Activated naive CD4-positive, alpha-beta T cell treated with anti-CD3 and anti-CD28 coated beads for 36 hours (primary cell): ENCODE results near the gene SH3GL3. TPM values are rescaled to one million over a fixed set of nuclear protein-coding genes. Genes with fewer than 3 reads are reported as not detected.

Source experiments
- CTCF ChIA-PET: fragments of 350-600 bp; sonication (Branson Sonifier 250); formaldehyde crosslinking; loops from one replicate; lab custom pipeline; 2021; ENCODE audit warnings: antibody characterized with exemption; lab: Charles Lee
- DNase-seq: peaks from one replicate; pipeline ENCODE4 v3.0.0-alpha.2; 2020
- H3K27ac Mint-ChIP-seq: one replicate; pipeline ENCODE4 v1.8.0; 2021; ENCODE audit warnings: mild to moderate bottlenecking, mixed read lengths
- H3K27me3 Mint-ChIP-seq: one replicate; pipeline ENCODE4 v1.8.0; 2021; ENCODE audit warnings: low read depth, mixed read lengths
- H3K36me3 Mint-ChIP-seq: one replicate; pipeline ENCODE4 v1.8.0; 2021; ENCODE audit warnings: low read depth, mixed read lengths
- H3K4me1 Mint-ChIP-seq: one replicate; pipeline ENCODE4 v1.8.0; 2021; ENCODE audit warnings: low read depth, mixed read lengths
- H3K4me3 Mint-ChIP-seq: one replicate; pipeline ENCODE4 v1.8.0; 2021; ENCODE audit warnings: mild to moderate bottlenecking, moderate library complexity, mixed read lengths
- H3K9me3 Mint-ChIP-seq: one replicate; pipeline ENCODE4 v1.8.0; 2021; ENCODE audit warnings: mixed read lengths
- intact Hi-C: fragments of 100-400 bp; cut with micrococcal nuclease; formaldehyde crosslinking; loops from one replicate; pipeline ENCODE4 v1.15.1; 2023
- total RNA-seq, 2 experiments: library from RNA; stranded (reverse); gene quantifications; one replicate each; pipeline ENCODE4 v1.2.3, GENCODE V29; 2021

The SH3GL3 gene
- total RNA-seq, 2 experiments from 2014 or later = not detected

GRCh38 chr15:83558146-83558545 is 111.0 kb downstream of the SH3GL3 start:
- Mint-ChIP-seq H3K4me3 (no peak overlapping the region), H3K9me3 (no peaks in the 10 kb centered on the region), H3K27ac (no peak overlapping the region), H3K27me3 (peaks cover 10% of the 10 kb centered on the region), H3K4me1 (no peaks in the 10 kb centered on the region), H3K36me3 (no peaks in the 10 kb centered on the region)
- CTCF ChIA-PET = interaction anchor here (0.6 to 7.4 kb wide), 8 partner anchors 9 to 1428 kb away, joined by 3 to 53 read pairs (median 4); partner anchors contain the start of gene SH3GL3
- intact Hi-C loops = no loop called here
- no peak for DNase-seq

GRCh38 chr15:83559310-83559966 is 112.3 kb downstream of the SH3GL3 start:
- H3K4me1 Mint-ChIP-seq = no peaks in the 10 kb centered on the region

DNA sequence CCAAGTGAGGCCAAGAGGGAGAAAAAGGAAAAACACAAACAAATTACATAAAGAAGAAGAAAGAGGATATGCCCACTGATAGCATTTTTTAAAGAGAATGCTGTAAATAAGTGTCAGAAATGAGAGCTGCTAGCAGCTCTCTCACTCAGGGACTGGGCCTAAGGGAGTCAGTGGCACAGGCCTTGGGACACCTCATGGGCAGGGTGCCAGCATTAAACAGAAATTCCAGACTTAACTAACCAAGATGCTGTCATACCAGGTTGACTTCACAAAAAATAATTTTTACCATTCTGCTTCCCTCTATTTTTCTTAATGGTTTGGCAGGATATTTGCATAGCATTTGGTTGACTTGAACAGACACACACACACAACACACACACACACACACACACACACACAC is 114.5 kb downstream of the SH3GL3 start:
- DNase-seq = no peak
- H3K9me3 Mint-ChIP-seq = no peaks in the 10 kb centered on the region
- H3K27ac Mint-ChIP-seq = no peak overlapping the region
- CTCF ChIA-PET = interaction anchor here (0.7 to 7.4 kb wide), 4 partner anchors 10 to 318 kb away, joined by 3 to 53 read pairs (median 22); no protein-coding TSS in a partner anchor
- no peaks in the 10 kb centered on the region for H3K4me1 Mint-ChIP-seq
- no peak overlapping the region for H3K4me3 Mint-ChIP-seq
- H3K36me3 Mint-ChIP-seq = no peaks in the 10 kb centered on the region
- intact Hi-C loops = no loop called here
- peaks cover 5% of the 10 kb centered on the region for H3K27me3 Mint-ChIP-seq

More at GRCh38 chr15:83559310-83559966, 112.3 kb downstream of the SH3GL3 start:
- no peak overlapping the region for H3K4me3 Mint-ChIP-seq
- intact Hi-C loops = loop anchor here (1.0 kb wide), 3 partner anchors 121 to 548 kb away; partner anchors contain the start of gene C15orf40
- no peaks in the 10 kb centered on the region for H3K9me3 Mint-ChIP-seq
- H3K27me3 Mint-ChIP-seq = peaks cover 10% of the 10 kb centered on the region
- peak; percentile 69 for DNase-seq
- H3K27ac Mint-ChIP-seq = no peak overlapping the region
- CTCF ChIA-PET = interaction anchor here (0.6 to 7.4 kb wide), 10 partner anchors 8 to 572 kb away, joined by 3 to 53 read pairs (median 3); partner anchors contain the start of gene SH3GL3
- no peaks in the 10 kb centered on the region for H3K36me3 Mint-ChIP-seq

GRCh38 chr15:83565138-83565537 is 118.0 kb downstream of the SH3GL3 start:
- intact Hi-C loops = loop anchor here (2.0 to 5.0 kb wide), 2 partner anchors 457 to 470 kb away; no protein-coding TSS in a partner anchor

DNA sequence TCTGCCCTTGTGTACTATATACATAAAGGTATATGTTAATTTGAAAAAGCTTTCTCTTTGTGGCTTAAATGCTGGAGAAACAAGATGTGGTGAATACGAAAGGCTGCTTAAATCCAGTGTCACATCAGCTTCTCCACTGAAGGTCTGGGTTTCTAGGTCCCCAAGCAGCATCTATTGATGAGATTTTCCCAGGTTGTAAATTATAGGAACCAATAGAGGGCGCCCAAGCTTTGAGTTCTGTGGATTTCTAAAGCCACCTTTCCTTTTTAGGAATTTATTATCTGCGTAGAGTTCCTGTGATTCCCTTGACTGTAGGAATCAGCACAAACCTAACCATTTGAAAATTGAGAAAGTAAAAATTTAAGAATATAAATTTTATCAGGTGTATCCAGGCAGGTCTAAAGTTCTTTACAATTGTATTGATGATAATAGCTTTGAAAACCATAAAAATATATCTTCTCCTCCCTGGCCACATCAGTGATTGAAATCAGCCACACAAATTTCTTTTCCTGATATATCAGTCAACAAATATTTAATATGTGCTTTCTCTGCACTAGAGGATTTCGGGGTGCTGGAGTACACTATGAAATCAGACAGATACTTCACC is 118.5 kb downstream of the SH3GL3 start:
- intact Hi-C loops = loop anchor here (2.0 to 5.0 kb wide), 2 partner anchors 457 to 469 kb away; no protein-coding TSS in a partner anchor
- Mint-ChIP-seq H3K4me1 (no peaks in the 10 kb centered on the region), H3K36me3 (no peaks in the 10 kb centered on the region), H3K27me3 (no peaks in the 10 kb centered on the region), H3K4me3 (no peak overlapping the region), H3K27ac (no peak overlapping the region), H3K9me3 (no peaks in the 10 kb centered on the region)
- peak; percentile 6 for DNase-seq
- CTCF ChIA-PET = interaction anchor here (0.7 to 1.2 kb wide), 9 partner anchors 9 to 472 kb away, joined by 3 to 6 read pairs (median 3); no protein-coding TSS in a partner anchor

More at GRCh38 chr15:83565138-83565537, 118.0 kb downstream of the SH3GL3 start:
- no peaks in the 10 kb centered on the region for H3K9me3 Mint-ChIP-seq
- no peaks in the 10 kb centered on the region for H3K36me3 Mint-ChIP-seq
- CTCF ChIA-PET = interaction anchor here (0.7 to 1.2 kb wide), 8 partner anchors 15 to 473 kb away, joined by 3 to 6 read pairs (median 3); no protein-coding TSS in a partner anchor
- no peaks in the 10 kb centered on the region for H3K27me3 Mint-ChIP-seq
- H3K4me3 Mint-ChIP-seq = no peak overlapping the region
- no peak overlapping the region for H3K27ac Mint-ChIP-seq
- H3K4me1 Mint-ChIP-seq = no peaks in the 10 kb centered on the region
- DNase-seq = no peak

- no peaks in the 10 kb centered on the region for H3K36me3 Mint-ChIP-seq
- CTCF ChIA-PET = interaction anchor here (1.2 to 1.3 kb wide), 2 partner anchors 9 to 320 kb away, joined by 5 to 6 read pairs; no protein-coding TSS in a partner anchor
- DNase-seq = no peak
- no peaks in the 10 kb centered on the region for H3K4me1 Mint-ChIP-seq
- intact Hi-C loops = loop anchor here (5.0 kb wide), 1 partner anchor 455 kb away; no protein-coding TSS in a partner anchor
- no peak overlapping the region for H3K4me3 Mint-ChIP-seq
- H3K27me3 Mint-ChIP-seq = no peaks in the 10 kb centered on the region
- no peak overlapping the region for H3K27ac Mint-ChIP-seq
- H3K9me3 Mint-ChIP-seq = no peaks in the 10 kb centered on the region
Measured at GRCh38 chr15:83567318-83567717, 120.2 kb downstream of the SH3GL3 start.

DNA sequence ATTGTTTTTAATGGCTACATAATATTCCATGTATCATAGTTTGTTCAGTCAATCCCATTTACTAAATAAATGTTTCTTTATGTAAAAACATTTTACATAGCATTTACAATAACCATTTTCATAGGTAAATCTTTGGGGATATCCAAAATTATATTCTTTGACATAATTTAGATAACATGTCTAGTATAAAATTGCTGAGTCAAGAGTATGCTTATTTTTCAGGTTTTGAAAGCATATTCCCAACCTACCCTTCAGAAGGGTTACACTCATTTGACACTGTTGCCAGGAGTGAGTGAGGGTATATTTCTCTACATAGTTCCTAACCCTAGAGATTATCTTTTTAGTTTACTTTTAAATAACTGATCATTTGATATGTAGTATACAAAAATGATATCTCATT is 122.2 kb downstream of the SH3GL3 start:
- intact Hi-C loops = loop anchor here (5.0 kb wide), 1 partner anchor 453 kb away; no protein-coding TSS in a partner anchor
- CTCF ChIA-PET = interaction anchor here (0.6 to 0.8 kb wide), 2 partner anchors 9 to 68 kb away, joined by 3 read pairs; no protein-coding TSS in a partner anchor
- Mint-ChIP-seq H3K27me3 (peaks cover 1% of the 10 kb centered on the region), H3K36me3 (no peaks in the 10 kb centered on the region), H3K4me3 (no peak overlapping the region), H3K27ac (no peak overlapping the region), H3K9me3 (no peaks in the 10 kb centered on the region), H3K4me1 (no peaks in the 10 kb centered on the region)
- DNase-seq = no peak

- H3K27me3 Mint-ChIP-seq = peaks cover 3% of the 10 kb centered on the region
- no peak overlapping the region for H3K4me3 Mint-ChIP-seq
- no peaks in the 10 kb centered on the region for H3K36me3 Mint-ChIP-seq
- CTCF ChIA-PET = interaction anchor here (0.7 to 1.7 kb wide), 4 partner anchors 8 to 322 kb away, joined by 3 to 5 read pairs (median 4); no protein-coding TSS in a partner anchor
- no peak overlapping the region for H3K27ac Mint-ChIP-seq
- no peaks in the 10 kb centered on the region for H3K9me3 Mint-ChIP-seq
- intact Hi-C loops = no loop called here
- DNase-seq = no peak
- no peaks in the 10 kb centered on the region for H3K4me1 Mint-ChIP-seq
Measured at GRCh38 chr15:83570756-83571155, 123.6 kb downstream of the SH3GL3 start.

DNA sequence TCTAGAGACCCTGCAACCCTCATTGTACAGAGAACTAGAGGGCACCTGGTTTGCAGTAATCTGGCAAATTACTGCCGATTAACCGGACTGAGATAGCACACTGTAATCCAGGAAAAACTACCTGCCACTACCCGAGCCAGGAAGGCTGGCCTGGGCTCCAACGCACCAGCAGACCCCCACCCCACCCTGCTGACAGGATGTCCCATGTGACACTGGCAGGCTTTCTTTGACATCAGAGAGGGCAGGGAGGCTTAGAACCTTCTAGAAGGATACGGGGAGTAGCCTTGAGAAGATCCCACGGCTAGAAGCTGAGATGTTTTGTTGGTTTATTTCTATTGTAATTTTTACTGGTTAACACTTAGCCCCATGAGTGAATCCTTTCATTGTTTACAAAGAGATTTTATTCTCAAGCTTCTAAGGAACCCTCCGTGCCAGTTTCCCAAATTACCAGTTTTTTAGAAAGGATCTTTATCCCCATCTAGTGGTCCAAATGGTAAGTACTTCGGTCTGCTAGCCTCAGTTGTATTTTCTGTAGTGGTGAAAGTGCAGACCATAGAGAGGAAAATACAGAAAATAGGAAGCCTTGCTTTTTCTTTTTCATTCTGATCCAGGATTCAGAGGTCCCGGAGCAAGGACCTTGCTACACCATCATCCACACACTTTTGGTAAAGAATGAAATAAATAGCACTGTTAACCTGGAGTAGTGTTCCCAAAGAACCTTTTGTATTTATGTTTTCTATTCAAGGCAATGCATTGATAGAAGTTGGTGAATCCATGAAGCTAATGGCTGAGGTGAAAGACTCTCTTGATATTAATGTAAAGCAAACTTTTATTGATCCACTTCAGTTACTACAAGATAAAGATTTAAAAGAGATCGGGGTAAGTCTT is 124.9 kb downstream of the SH3GL3 start:
- H3K4me3 Mint-ChIP-seq = no peak overlapping the region
- CTCF ChIA-PET = interaction anchor here (0.6 to 1.7 kb wide), 6 partner anchors 10 to 647 kb away, joined by 3 to 5 read pairs (median 3); no protein-coding TSS in a partner anchor
- DNase-seq = no peak
- intact Hi-C loops = no loop called here
- no peaks in the 10 kb centered on the region for H3K36me3 Mint-ChIP-seq
- no peak overlapping the region for H3K27ac Mint-ChIP-seq
- H3K9me3 Mint-ChIP-seq = no peaks in the 10 kb centered on the region
- no peaks in the 10 kb centered on the region for H3K4me1 Mint-ChIP-seq
- H3K27me3 Mint-ChIP-seq = peaks cover 3% of the 10 kb centered on the region

DNA sequence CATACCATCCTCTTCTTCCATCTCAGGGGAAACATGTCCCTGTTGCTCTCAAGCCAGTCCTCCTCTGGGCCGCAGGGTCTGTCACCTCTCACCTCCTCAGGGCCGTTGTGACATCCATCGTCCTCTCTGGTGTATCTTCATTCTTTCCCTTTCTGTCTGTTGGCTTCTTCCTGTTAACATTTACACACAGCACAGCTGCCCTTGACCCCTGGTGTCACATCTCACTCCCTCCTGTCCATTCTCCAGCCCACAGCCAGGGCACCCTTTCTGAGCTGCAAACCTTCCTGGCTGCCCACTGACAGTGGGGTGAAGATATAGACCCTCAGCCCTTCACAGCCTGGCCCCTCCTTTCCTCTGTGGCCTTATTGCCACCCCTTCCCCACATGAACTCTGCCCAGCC is 127.2 kb downstream of the SH3GL3 start:
- intact Hi-C loops = no loop called here
- Mint-ChIP-seq H3K27ac (no peak overlapping the region), H3K9me3 (no peaks in the 10 kb centered on the region), H3K36me3 (no peaks in the 10 kb centered on the region), H3K4me1 (no peaks in the 10 kb centered on the region), H3K27me3 (peaks cover 3% of the 10 kb centered on the region), H3K4me3 (no peak overlapping the region)
- DNase-seq = no peak
- CTCF ChIA-PET = interaction anchor here (1.0 kb wide), 1 partner anchor 8 kb away, joined by 3 read pairs; no protein-coding TSS in a partner anchor

DNA sequence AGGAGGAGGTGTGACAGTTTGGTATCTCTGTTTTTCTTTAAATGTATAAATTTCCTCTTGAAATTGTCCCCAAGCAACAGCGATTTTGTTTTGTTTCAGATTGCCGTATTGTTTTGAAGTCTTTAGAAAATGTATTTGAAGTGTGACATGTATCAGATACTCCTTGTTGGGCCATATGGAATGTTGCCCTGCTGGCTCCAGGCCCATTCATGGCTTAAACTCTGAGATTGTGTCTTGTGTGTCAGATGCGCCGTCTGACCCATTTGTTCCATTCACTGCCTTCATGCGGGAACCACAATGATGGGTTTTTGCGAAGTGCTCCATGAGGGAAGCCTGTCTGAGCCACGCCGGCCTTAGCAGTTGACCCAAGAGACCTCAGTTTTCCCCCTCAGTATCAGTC is 131.6 kb downstream of the SH3GL3 start:
- CTCF ChIA-PET = no interaction called here
- intact Hi-C loops = no loop called here
- Mint-ChIP-seq H3K9me3 (no peaks in the 10 kb centered on the region), H3K4me1 (no peaks in the 10 kb centered on the region), H3K36me3 (no peaks in the 10 kb centered on the region), H3K27ac (no peak overlapping the region), H3K4me3 (no peak overlapping the region), H3K27me3 (peaks cover 3% of the 10 kb centered on the region)
- no peak for DNase-seq
